Caki2 (cell line): ENCODE data around the gene STAB1. TPM values are rescaled to one million over a fixed set of nuclear protein-coding genes. Genes with fewer than 3 reads are reported as not detected.
"Not testable (repeated sequence)": the region's sequence is repeated elsewhere in the genome, so short reads cannot be mapped to it uniquely, and the experiment has no call there.

Experiments used
- DNase-seq: peaks from one replicate; pipeline ENCODE4 v3.0.0-alpha.2; 2015; ENCODE audit warnings: low read depth
- in situ Hi-C: cut with HindIII; loops from 2 replicates; pipeline ENCODE4 v1.10.0; 2016; ENCODE audit warnings: low sequenced_read_pairs, low pct_unique_long_range_greater_than_20kb, mixed read lengths
- total RNA-seq: library from RNA; depleted of rRNA; stranded (reverse); fragments of >200 nt; shearing (Covaris generic); gene quantifications from 2 replicates; pipeline ENCODE4 v1.2.3, GENCODE V29; 2014; ENCODE audit warnings: low replicate concordance

STAB1 gene
- total RNA-seq, 1 experiment from 2014 or later = not detected

GRCh38 chr3:52518723-52519444 is 23.7 kb downstream of the STAB1 start:
- in situ Hi-C loops = no loop called here
- no peak for DNase-seq

DNA sequence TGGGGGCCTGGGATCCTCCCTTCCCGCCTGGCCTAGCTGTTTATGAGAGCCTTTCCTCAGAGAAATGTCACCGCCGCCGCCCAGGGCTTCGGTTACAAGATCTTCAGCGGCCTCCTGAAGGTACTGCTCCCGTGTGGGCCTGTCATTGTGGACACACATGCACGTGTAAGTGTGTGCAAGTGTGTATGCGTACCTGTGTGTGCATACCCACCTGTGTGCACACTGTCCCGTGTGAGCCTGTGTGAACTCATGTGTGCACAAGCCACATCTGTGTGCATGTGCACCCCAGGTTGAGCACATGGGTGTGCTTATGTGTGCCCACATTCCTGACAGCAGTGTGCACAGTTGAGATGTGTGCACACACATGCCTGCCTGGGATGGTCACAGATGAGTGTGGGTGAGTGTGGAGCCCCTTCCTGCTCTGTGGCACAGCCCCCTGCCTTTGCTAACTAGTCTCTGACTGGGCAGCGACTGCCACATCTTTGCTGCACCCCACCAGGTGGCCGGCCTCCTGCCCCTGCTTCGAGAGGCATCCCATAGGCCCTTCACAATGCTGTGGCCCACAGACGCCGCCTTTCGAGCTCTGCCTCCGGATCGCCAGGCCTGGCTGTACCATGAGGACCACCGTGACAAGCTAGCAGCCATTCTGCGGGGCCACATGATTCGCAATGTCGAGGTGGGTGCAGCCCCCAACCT is 24.5 kb downstream of the STAB1 start:
- in situ Hi-C loops = no loop called here
- DNase-seq = no peak

DNA sequence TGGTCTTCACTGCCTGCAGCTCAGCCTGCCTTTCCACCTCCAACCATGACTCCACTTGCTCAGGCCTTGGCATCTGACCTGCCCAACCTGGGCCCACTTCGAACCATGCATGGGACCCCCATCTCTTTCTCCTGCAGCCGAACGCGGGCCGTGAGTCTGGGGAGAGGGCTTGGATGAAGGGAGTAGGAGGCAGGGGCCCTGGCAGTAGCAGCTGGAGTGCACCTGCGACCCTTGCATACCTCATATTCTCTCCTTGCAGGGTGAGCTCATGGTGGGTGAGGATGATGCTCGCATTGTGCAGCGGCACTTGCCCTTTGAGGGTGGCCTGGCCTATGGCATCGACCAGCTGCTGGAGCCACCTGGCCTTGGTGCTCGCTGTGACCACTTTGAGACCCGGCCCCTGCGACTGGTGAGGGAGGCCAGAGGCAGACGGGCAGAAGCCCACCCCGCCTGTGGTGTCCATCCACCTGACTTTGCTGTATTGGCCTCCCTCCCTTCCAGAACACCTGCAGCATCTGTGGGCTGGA is 25.1 kb downstream of the STAB1 start:
- in situ Hi-C loops = no loop called here
- DNase-seq = no peak

GRCh38 chr3:52520716-52521487 is 25.8 kb downstream of the STAB1 start:
- in situ Hi-C loops = no loop called here
- DNase-seq = no peak

GRCh38 chr3:52521488-52521824 is 26.3 kb downstream of the STAB1 start:
- DNase-seq = no peak
- in situ Hi-C loops = no loop called here

DNA sequence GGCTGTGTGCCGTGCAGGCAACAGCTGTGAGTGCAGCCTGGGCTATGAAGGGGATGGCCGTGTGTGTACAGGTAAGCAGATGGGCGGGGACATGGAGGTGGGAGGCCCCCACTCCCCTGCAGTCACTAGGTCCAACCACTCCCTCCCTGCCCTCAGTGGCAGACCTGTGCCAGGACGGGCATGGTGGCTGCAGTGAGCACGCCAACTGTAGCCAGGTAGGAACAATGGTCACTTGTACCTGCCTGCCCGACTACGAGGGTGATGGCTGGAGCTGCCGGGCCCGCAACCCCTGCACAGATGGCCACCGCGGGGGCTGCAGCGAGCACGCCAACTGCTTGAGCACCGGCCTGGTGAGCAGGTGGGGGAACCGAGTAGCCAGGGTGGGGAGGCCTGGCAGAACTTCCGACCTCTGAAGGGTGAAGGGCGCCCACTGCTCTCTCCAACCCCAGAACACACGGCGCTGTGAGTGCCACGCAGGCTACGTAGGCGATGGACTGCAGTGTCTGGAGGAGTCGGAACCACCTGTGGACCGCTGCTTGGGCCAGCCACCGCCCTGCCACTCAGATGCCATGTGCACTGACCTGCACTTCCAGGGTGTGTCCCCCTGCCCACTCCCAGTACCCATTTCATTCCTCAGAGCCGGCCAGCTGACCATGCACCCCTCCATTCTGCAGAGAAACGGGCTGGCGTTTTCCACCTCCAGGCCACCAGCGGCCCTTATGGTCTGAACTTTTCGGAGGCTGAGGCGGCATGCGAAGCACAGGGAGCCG is 26.9 kb downstream of the STAB1 start:
- in situ Hi-C loops = no loop called here
- DNase-seq = no peak

- in situ Hi-C loops = no loop called here
- no peak for DNase-seq
Observed at GRCh38 chr3:52522651-52523251, 27.6 kb downstream of the STAB1 start.

DNA sequence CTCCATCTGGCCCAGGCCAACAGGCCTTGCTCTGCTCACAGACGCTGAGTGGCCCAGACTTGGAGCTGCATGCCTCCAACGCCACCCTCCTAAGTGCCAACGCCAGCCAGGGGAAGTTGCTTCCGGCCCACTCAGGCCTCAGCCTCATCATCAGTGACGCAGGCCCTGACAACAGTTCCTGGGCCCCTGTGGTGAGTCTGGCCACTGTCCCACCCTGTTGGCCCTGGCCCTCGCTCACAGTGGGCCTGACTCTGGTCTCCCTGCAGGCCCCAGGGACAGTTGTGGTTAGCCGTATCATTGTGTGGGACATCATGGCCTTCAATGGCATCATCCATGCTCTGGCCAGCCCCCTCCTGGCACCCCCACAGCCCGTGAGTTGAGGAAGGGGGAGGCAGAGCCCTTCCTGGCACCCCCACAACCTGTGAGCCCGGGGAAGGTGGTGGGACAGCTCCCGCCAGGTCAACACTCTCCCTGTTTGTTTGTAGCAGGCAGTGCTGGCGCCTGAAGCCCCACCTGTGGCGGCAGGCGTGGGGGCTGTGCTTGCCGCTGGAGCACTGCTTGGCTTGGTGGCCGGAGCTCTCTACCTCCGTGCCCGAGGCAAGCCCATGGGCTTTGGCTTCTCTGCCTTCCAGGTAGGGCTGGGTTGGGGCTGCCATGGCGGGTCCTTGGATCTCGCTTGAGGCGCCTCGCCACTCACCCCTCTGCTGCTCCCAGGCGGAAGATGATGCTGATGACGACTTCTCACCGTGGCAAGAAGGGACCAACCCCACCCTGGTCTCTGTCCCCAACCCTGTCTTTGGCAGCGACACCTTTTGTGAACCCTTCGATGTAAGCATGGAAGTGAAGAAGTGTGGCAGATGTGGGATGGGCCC is 28.5 kb downstream of the STAB1 start:
- in situ Hi-C loops = no loop called here
- DNase-seq = no peak

- in situ Hi-C loops = no loop called here
- DNase-seq = no peak
Observed at GRCh38 chr3:52524258-52524751, 29.2 kb downstream of the STAB1 start.

DNA sequence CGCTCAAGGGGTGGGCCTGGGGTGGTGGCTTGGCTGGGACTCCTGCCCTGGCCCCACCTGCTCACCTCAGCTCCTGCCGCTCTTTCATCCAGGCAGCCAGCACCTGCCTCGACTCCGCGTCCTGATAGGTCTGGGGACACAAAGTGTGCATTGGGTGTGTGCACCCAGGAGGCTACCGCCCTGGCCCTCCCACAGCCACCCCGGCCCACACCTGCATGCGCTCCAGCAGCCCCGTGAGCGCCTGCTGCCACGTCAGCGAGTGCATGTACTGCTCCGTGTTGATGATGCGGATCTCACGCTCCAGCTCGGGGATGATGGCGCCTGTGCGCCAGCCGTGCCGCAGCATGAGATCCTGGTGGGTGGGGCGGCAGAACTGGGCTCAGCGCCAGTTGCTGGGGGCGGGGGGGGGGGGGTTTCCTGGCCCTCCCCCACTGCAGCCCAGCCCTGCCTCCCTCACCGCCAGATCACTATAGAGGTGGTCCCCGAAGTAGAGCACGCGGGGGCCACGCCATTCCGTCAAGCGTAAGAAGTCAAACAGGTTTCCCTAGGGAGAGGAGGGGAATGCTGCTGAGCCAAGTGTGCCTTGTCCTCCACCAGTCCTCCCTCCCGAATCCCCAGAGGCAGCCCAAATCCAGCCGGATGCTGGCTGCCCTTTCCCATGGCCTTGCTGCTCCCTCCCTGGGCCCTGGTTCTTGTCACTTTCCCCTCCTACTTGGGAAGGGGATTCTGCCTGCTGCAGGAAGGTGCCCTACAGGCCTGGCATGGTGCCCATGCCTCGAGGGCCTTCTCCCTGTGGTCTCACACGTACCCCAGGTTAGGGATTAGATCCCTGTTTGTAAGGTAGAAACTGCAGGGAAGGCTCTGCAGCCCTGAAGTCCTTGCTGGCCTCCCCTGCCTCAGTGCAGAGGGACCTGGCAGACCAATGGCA is 29.9 kb downstream of the STAB1 start:
- DNase-seq = no peak
- in situ Hi-C loops = no loop called here

- in situ Hi-C loops = no loop called here
Observed at GRCh38 chr3:52525680-52526561, 30.8 kb downstream of the STAB1 start.

GRCh38 chr3:52526671-52527038 is 31.5 kb downstream of the STAB1 start:
- in situ Hi-C loops, DNase-seq: not testable (repeated sequence)

More at GRCh38 chr3:52525680-52526561, 30.8 kb downstream of the STAB1 start:
- DNase-seq = no peak

DNA sequence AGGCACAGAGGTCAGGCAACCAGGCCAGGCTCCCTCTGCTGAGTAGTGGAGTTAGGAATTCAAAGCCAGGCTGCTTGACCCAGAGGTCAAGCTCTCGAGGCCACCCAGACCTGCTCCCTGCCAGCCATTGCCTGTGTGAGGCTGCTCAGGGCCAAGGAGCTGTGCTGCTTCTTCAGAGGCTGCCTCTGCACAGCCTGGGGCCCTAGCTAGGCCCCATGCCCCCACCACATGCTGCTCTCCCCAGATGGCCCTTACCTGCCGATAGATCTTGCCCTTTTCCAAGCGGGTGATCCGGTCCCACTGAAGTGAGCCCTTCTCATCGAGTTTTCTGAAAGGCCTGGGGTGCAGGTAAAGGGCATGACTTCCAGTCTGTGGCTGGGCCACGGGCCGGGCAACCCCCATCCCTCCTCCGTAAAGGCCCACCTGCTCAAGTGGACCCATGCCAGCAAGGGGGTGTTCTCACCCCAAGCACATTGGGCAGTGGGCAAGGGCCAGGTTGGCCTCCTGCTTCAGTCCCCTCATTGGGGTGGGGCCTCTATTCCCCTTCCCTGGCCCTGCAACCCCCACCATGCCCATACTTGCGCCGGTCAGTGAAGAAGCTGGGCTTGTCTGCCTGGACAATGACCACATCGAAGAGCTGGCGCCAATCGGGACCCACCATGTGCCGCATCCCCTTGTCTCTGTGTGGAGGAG is 32.0 kb downstream of the STAB1 start:
- in situ Hi-C loops = no loop called here
- no peak for DNase-seq

- in situ Hi-C loops = no loop called here
- no peak for DNase-seq
Observed at GRCh38 chr3:52527732-52528585, 32.8 kb downstream of the STAB1 start.
